Karpas-422 (cell line): ENCODE measurements around the gene AKT3. TPM values are rescaled to one million over a fixed set of nuclear protein-coding genes. Genes with fewer than 3 reads are reported as not detected.
A peak's percentile ranks its signal among the peaks of the same experiment; 100 is the strongest.

Experiments
- DNase-seq: peaks from one replicate; pipeline ENCODE4 v3.0.0-alpha.2; 2015
- H2AFZ ChIP-seq: fragments of 200-600 bp; sonication (generic); 2 replicates; pipeline ENCODE4 v1.6.1; 2014; ENCODE audit warnings: antibody characterized with exemption, low read length, mixed read lengths
- H3K27ac ChIP-seq: fragments of 200-600 bp; sonication (generic); 2 replicates; pipeline ENCODE4 v1.5.1; 2014; ENCODE audit warnings: mild to moderate bottlenecking, low read length, moderate library complexity
- H3K27me3 ChIP-seq: fragments of 200-600 bp; sonication (generic); 2 replicates; pipeline ENCODE4 v1.6.1; 2014; ENCODE audit warnings: low read length, mixed read lengths
- H3K36me3 ChIP-seq: fragments of 200-600 bp; sonication (generic); 2 replicates; pipeline ENCODE4 v1.6.1; 2014; ENCODE audit warnings: low read length, mixed read lengths; ENCODE audit not compliant: insufficient read depth
- H3K4me1 ChIP-seq: fragments of 200-600 bp; sonication (generic); 2 replicates; pipeline ENCODE4 v1.6.1; 2014; ENCODE audit warnings: mild to moderate bottlenecking, low read length, mixed read lengths
- H3K4me2 ChIP-seq: fragments of 200-600 bp; sonication (generic); 2 replicates; pipeline ENCODE4 v1.6.1; 2014; ENCODE audit warnings: low read length, low read depth, mild to moderate bottlenecking; ENCODE audit not compliant: poor library complexity, severe bottlenecking
- H3K4me3 ChIP-seq: fragments of 200-600 bp; sonication (generic); 2 replicates; pipeline ENCODE4 v1.5.1; 2014; ENCODE audit warnings: mild to moderate bottlenecking, antibody characterized with exemption, low read length, mixed read lengths
- H3K79me2 ChIP-seq: fragments of 200-600 bp; sonication (generic); 2 replicates; pipeline ENCODE4 v1.6.1; 2014; ENCODE audit warnings: mild to moderate bottlenecking, low read length, mixed read lengths
- H3K9ac ChIP-seq: fragments of 200-600 bp; sonication (generic); 2 replicates; pipeline ENCODE4 v1.6.0; 2014; ENCODE audit warnings: low read length
- H3K9me2 ChIP-seq: fragments of 200-600 bp; sonication (generic), shearing (Covaris generic); replicated peaks from 2 replicates; pipeline ENCODE4 v1.6.0; 2014; ENCODE audit warnings: mild to moderate bottlenecking, low read length, moderate library complexity; ENCODE audit not compliant: insufficient read depth
- H3K9me3 ChIP-seq: fragments of 300-700, 200-600 bp; sonication (generic); 2 replicates; pipeline ENCODE4 v1.6.1; 2014; ENCODE audit warnings: low read length, mixed read lengths
- H4K20me1 ChIP-seq: fragments of 200-600 bp; sonication (generic); 2 replicates; pipeline ENCODE4 v1.6.1; 2014; ENCODE audit warnings: mild to moderate bottlenecking, antibody characterized with exemption, low read length, low read depth; ENCODE audit not compliant: insufficient read depth
- total RNA-seq: library from RNA; depleted of rRNA; stranded (reverse); fragments of >200 nt; shearing (Covaris generic); gene quantifications from 2 replicates; pipeline ENCODE4 v1.2.3, GENCODE V29; 2014; ENCODE audit warnings: low replicate concordance; rRNA removed

AKT3 gene
- total RNA-seq, 1 experiment from 2014 or later = 0.11 TPM

GRCh38 chr1:243447844-243448243, 402.2 kb downstream of the AKT3 start:
- no peak for DNase-seq
- Histone ChIP-seq H4K20me1 (no peaks in the 10 kb centered on the region), H3K9ac (no peak overlapping the region), H2AFZ (no peak overlapping the region), H3K36me3 (no peaks in the 10 kb centered on the region), H3K4me1 (no peaks in the 10 kb centered on the region), H3K9me3 (no peaks in the 10 kb centered on the region), H3K27me3 (no peaks in the 10 kb centered on the region), H3K9me2 (no peaks in the 10 kb centered on the region), H3K4me2 (no peak overlapping the region), H3K4me3 (no peak overlapping the region), H3K79me2 (no peaks in the 10 kb centered on the region), H3K27ac (no peak overlapping the region)

GRCh38 chr1:243447347-243447746, 402.7 kb downstream of the AKT3 start:
- no peaks in the 10 kb centered on the region for H3K4me1 ChIP-seq
- H3K27ac ChIP-seq = no peak overlapping the region
- H3K9me3 ChIP-seq = no peaks in the 10 kb centered on the region
- H3K27me3 ChIP-seq = no peaks in the 10 kb centered on the region
- H3K79me2 ChIP-seq = no peaks in the 10 kb centered on the region
- no peaks in the 10 kb centered on the region for H3K9me2 ChIP-seq
- no peak overlapping the region for H3K9ac ChIP-seq
- no peaks in the 10 kb centered on the region for H4K20me1 ChIP-seq
- no peak overlapping the region for H2AFZ ChIP-seq
- H3K4me3 ChIP-seq = no peak overlapping the region
- H3K36me3 ChIP-seq = no peaks in the 10 kb centered on the region
- DNase-seq = no peak
- H3K4me2 ChIP-seq = no peak overlapping the region

- no peaks in the 10 kb centered on the region for H3K4me1 ChIP-seq
- no peaks in the 10 kb centered on the region for H3K79me2 ChIP-seq
- H3K36me3 ChIP-seq = no peaks in the 10 kb centered on the region
- no peak overlapping the region for H2AFZ ChIP-seq
- H3K27me3 ChIP-seq = no peaks in the 10 kb centered on the region
- H3K9ac ChIP-seq = no peak overlapping the region
- no peaks in the 10 kb centered on the region for H3K9me3 ChIP-seq
- H3K4me2 ChIP-seq = no peak overlapping the region
- no peaks in the 10 kb centered on the region for H3K9me2 ChIP-seq
- H4K20me1 ChIP-seq = no peaks in the 10 kb centered on the region
- no peak overlapping the region for H3K27ac ChIP-seq
- no peak for DNase-seq
- H3K4me3 ChIP-seq = no peak overlapping the region
Measured at GRCh38 chr1:243443557-243443956, 406.5 kb downstream of the AKT3 start.

GRCh38 chr1:243441601-243442000, 408.4 kb downstream of the AKT3 start:
- Histone ChIP-seq H3K9me3 (no peaks in the 10 kb centered on the region), H3K9ac (no peak overlapping the region), H3K9me2 (no peaks in the 10 kb centered on the region), H3K4me2 (no peak overlapping the region), H3K4me3 (no peak overlapping the region), H3K27ac (no peak overlapping the region), H3K79me2 (no peaks in the 10 kb centered on the region), H4K20me1 (no peaks in the 10 kb centered on the region), H3K4me1 (no peaks in the 10 kb centered on the region), H3K36me3 (no peaks in the 10 kb centered on the region), H3K27me3 (no peaks in the 10 kb centered on the region), H2AFZ (no peak overlapping the region)
- DNase-seq = peak; percentile 24

- Histone ChIP-seq H3K4me2 (no peak overlapping the region), H3K27ac (no peak overlapping the region), H2AFZ (no peak overlapping the region), H4K20me1 (no peaks in the 10 kb centered on the region), H3K27me3 (no peaks in the 10 kb centered on the region), H3K79me2 (no peaks in the 10 kb centered on the region), H3K36me3 (no peaks in the 10 kb centered on the region), H3K9ac (no peak overlapping the region), H3K9me3 (no peaks in the 10 kb centered on the region), H3K4me3 (no peak overlapping the region), H3K4me1 (no peaks in the 10 kb centered on the region), H3K9me2 (no peaks in the 10 kb centered on the region)
- peak; percentile 6 for DNase-seq
Measured at GRCh38 chr1:243440406-243440805, 409.6 kb downstream of the AKT3 start.

- H3K36me3 ChIP-seq = no peaks in the 10 kb centered on the region
- H3K4me2 ChIP-seq = no peak overlapping the region
- no peak overlapping the region for H3K4me3 ChIP-seq
- H3K27me3 ChIP-seq = no peaks in the 10 kb centered on the region
- H3K27ac ChIP-seq = no peak overlapping the region
- H3K9me2 ChIP-seq = no peaks in the 10 kb centered on the region
- no peaks in the 10 kb centered on the region for H3K4me1 ChIP-seq
- H3K79me2 ChIP-seq = no peaks in the 10 kb centered on the region
- no peaks in the 10 kb centered on the region for H3K9me3 ChIP-seq
- H4K20me1 ChIP-seq = no peaks in the 10 kb centered on the region
- no peak overlapping the region for H3K9ac ChIP-seq
- no peak overlapping the region for H2AFZ ChIP-seq
- DNase-seq = no peak
Measured at GRCh38 chr1:243438815-243439214, 411.2 kb downstream of the AKT3 start.

Other genes with a start within 250 kb of the AKT3 start
- gene ZBTB18, start 201.0 kb upstream of the AKT3 start, total RNA-seq = 6.6 and 9.5 TPM in 2 replicates